Activated T-cell treated with anti-CD3 and anti-CD28 coated beads, Interleukin-2, amount 50 U/mL, for 1 hour (primary cell): ENCODE measurements around the gene SLC22A17.
"Not testable (repeated sequence)": the region's sequence is repeated elsewhere in the genome, so short reads cannot be mapped to it uniquely, and the experiment has no call there.

Experiments used
- DNase-seq: peaks from one replicate; pipeline ENCODE4 v3.0.0-alpha.2; 2020

Gene SLC22A17

GRCh38 chr14:23327947-23328744 is 24.5 kb downstream of the SLC22A17 start:
- peak; percentile 44 for DNase-seq

GRCh38 chr14:23326491-23327332 is 26.0 kb downstream of the SLC22A17 start:
- no peak for DNase-seq

GRCh38 chr14:23325746-23326145 is 26.9 kb downstream of the SLC22A17 start:
- not testable (repeated sequence) for DNase-seq

- no peak for DNase-seq
Measured at GRCh38 chr14:23324993-23325392, 27.7 kb downstream of the SLC22A17 start.

GRCh38 chr14:23324455-23324846 is 28.2 kb downstream of the SLC22A17 start:
- DNase-seq, result no peak

- DNase-seq, result no peak
Measured at GRCh38 chr14:23323838-23324454, 28.7 kb downstream of the SLC22A17 start.

- DNase-seq, result no peak
Measured at GRCh38 chr14:23322568-23323517, 29.8 kb downstream of the SLC22A17 start.

- peak; percentile 54 for DNase-seq
Measured at GRCh38 chr14:23321572-23322547, 30.8 kb downstream of the SLC22A17 start.

- DNase-seq, result peak; percentile 94
Measured at GRCh38 chr14:23320584-23321571, 31.8 kb downstream of the SLC22A17 start, which contains the start of gene PABPN1. PABPN1 (plus strand) TSS chr14:23321457; CDS start chr14:23321470, 13 bp downstream.

GRCh38 chr14:23319746-23320583 is 32.7 kb downstream of the SLC22A17 start:
- DNase-seq, result no peak

- DNase-seq, result no peak
Measured at GRCh38 chr14:23316300-23316699, 36.4 kb downstream of the SLC22A17 start.

GRCh38 chr14:23310546-23310945 is 42.1 kb downstream of the SLC22A17 start:
- DNase-seq, result no peak

- no peak for DNase-seq
Measured at GRCh38 chr14:23308721-23309445, 43.8 kb downstream of the SLC22A17 start.

- no peak for DNase-seq
Measured at GRCh38 chr14:23307687-23308644, 44.7 kb downstream of the SLC22A17 start.

GRCh38 chr14:23307146-23307530 is 45.5 kb downstream of the SLC22A17 start:
- no peak for DNase-seq

- no peak for DNase-seq
Measured at GRCh38 chr14:23306412-23307145, 46.1 kb downstream of the SLC22A17 start, which contains the start of gene BCL2L2. BCL2L2 (plus strand) TSS chr14:23306833; CDS start chr14:23307768, 935 bp downstream.
